Activated CD8-positive, alpha-beta T cell treated with anti-CD3 and anti-CD28 coated beads, Interleukin-2, amount 10 ng/mL, durations not matched to agents 7 days and 5 days (primary cell): ENCODE results near the gene ELL. TPM values are rescaled to one million over a fixed set of nuclear protein-coding genes. Genes with fewer than 3 reads are reported as not detected.

Experiments used
- ATAC-seq: fragments of 150-1000 bp; cut with Tn5 transposase; one replicate; pipeline ENCODE4 v1.10.0; 2021; ENCODE audit warnings: moderate library complexity
- CTCF ChIA-PET: fragments of 350-600 bp; sonication (Branson Sonifier 250); formaldehyde crosslinking; loops from one replicate; lab custom pipeline; 2021; ENCODE audit warnings: antibody characterized with exemption; lab: Charles Lee
- POLR2A ChIA-PET: fragments of 350-600 bp; sonication (Branson Sonifier 250); formaldehyde crosslinking; loops from one replicate; lab custom pipeline; 2021; ENCODE audit warnings: antibody characterized with exemption; lab: Charles Lee
- DNase-seq: peaks from one replicate; pipeline ENCODE4 v3.0.0-alpha.2; 2020
- H3K27ac Mint-ChIP-seq: one replicate; pipeline ENCODE4 v1.8.0; 2021; ENCODE audit warnings: mild to moderate bottlenecking, mixed read lengths
- H3K27me3 Mint-ChIP-seq: one replicate; pipeline ENCODE4 v1.8.0; 2021; ENCODE audit warnings: low read depth, mixed read lengths
- H3K36me3 Mint-ChIP-seq: one replicate; pipeline ENCODE4 v1.8.0; 2021; ENCODE audit warnings: low read depth, mixed read lengths
- H3K4me1 Mint-ChIP-seq: one replicate; pipeline ENCODE4 v1.8.0; 2021; ENCODE audit warnings: low read depth, mixed read lengths
- H3K4me3 Mint-ChIP-seq: one replicate; pipeline ENCODE4 v1.8.0; 2021; ENCODE audit warnings: mild to moderate bottlenecking, mixed read lengths
- H3K9me3 Mint-ChIP-seq: one replicate; pipeline ENCODE4 v1.8.0; 2022; ENCODE audit warnings: mixed read lengths; ENCODE audit not compliant: insufficient read depth
- total RNA-seq, 2 experiments: library from RNA; stranded (reverse); gene quantifications; one replicate each; pipeline ENCODE4 v1.2.3, GENCODE V29; 2021

ELL gene
- total RNA-seq, 2 experiments from 2014 or later: 20.8 to 22.3 TPM

DNA sequence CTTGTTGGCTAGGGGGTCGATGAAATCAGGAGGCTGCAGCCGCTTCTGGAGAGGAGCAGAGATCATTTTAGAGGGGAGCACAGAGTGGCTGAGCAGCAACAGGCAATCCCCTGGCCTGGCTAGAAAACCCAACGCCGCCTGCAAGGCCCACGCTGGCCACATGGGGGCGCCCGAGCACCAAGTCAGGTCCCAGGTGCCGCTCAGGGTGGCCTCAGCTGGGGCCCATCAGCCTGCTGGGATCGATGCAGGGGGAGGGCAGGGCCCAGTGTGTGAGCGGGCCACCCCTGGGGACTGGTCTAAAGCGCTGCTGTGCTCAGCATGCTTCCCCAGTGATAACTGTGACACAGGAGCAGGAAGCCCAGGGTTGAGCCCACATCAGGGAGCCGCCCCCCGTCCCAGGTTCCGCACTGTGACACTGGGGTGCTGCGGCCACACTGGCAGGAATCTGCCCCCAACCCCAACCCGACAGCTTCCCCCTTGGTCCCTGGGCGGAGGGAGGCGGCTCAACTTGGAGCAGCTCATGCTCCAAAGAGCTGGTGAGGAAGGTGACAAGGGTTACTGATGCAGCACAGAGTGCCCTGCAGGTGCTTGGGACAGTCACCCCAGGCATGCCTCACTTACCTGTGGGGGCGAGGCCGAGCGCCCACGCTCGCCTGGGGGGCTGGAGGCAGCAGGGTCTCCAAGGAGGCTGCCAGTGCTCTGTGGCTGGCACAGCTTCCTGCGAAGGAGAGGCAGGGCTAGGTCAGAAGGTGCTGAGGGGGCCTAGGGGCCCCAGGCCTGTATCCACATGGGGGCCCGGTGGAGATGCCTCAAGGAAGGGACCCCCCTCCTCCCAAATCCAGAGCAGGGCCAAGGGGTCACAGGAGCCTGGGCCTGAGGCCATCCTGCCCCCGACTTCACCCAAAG is 70.7 kb downstream of the ELL start:
- H3K9me3 Mint-ChIP-seq: no peaks in the 10 kb centered on the region
- peaks cover 16% of the 10 kb centered on the region for H3K36me3 Mint-ChIP-seq
- no peak overlapping the region for H3K27ac Mint-ChIP-seq
- ATAC-seq: peak; percentile 87
- POLR2A ChIA-PET: no interaction called here
- CTCF ChIA-PET: interaction anchor here (0.7 to 2.6 kb wide), 23 partner anchors 10 to 405 kb away, joined by 3 to 17 read pairs (median 3); partner anchors contain the start of genes KXD1, SSBP4, TMEM59L and UBA52
- H3K27me3 Mint-ChIP-seq: no peaks in the 10 kb centered on the region
- no peak overlapping the region for H3K4me3 Mint-ChIP-seq
- peaks cover 2% of the 10 kb centered on the region for H3K4me1 Mint-ChIP-seq
- DNase-seq: peak; percentile 92

DNA sequence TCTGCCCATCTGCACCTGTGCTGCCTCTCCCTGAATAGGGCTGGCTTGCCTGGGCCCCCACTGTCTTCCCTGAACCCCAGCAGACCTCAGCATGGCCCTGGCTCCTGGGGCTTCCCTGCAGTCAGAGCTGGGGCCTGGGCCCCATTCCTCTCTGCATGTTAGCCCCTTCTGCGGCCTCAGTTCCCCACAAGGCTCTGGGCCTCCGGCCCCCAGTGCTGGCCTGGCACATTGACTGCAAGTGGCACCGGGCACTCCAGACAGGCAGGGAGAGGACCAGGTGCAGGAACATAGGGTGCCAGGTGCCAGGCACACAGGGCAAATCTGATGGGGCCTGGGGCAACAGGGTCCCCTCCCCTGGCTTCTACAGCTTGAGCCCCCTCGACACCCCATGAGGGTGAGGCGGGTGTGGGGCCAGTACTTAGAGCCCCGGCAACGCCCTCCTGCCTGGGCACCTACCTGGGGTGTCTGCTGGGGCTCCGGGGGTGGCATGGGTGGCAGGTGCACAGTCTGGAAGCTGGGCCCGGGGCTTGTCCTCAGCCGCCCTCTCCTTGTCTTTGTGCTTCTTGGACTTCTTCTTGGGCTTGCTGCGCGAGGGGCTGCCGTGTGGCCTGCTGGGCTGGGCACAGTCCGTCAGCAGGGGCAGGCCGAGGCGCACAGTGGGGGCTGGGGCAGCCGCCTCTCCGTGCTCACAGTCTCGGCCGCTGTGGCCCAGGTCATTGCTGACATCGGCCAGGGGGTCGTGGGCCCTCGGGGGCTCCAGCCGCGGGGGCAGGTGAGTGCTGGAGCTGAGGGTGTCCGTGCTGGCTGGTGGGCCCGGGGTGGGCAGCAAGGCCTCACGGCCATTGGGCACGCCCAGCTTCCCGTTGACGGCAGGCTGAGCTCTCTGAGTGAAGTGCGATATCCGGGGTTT is 71.6 kb downstream of the ELL start:
- Mint-ChIP-seq H3K4me3 (no peak overlapping the region), H3K36me3 (peaks cover 16% of the 10 kb centered on the region), H3K4me1 (peaks cover 2% of the 10 kb centered on the region), H3K9me3 (no peaks in the 10 kb centered on the region), H3K27ac (no peak overlapping the region), H3K27me3 (no peaks in the 10 kb centered on the region)
- ATAC-seq (peak; percentile 20), DNase-seq (no peak)
- ChIA-PET POLR2A (no interaction called here), CTCF (interaction anchor here (0.8 to 2.6 kb wide), 16 partner anchors 9 to 406 kb away, joined by 3 to 17 read pairs (median 3); partner anchors contain the start of genes KXD1, SSBP4 and UBA52)

DNA sequence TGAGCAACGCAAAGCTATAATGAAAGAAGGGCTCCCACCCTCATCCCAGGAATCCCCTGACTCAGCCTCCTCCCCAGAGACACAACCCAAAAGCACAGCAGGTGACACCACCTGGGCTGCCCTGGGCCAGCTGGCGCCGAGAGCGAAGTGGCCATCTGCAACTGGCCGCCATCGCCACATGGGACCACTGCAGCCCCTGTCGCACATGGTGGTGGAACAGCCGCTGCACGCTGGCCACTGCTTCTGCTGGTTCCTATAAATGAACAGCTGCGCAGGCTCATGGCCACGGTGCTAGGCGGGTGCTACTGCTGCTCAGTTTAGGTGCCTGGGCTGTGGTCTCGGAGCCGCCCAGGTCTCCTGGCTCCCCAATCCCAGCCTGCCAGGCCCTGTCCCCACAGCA is 72.3 kb downstream of the ELL start:
- Mint-ChIP-seq H3K4me3 (no peak overlapping the region), H3K36me3 (peaks cover 20% of the 10 kb centered on the region), H3K4me1 (peaks cover 2% of the 10 kb centered on the region), H3K27ac (no peak overlapping the region), H3K27me3 (no peaks in the 10 kb centered on the region), H3K9me3 (no peaks in the 10 kb centered on the region)
- POLR2A ChIA-PET: no interaction called here
- CTCF ChIA-PET: interaction anchor here (0.9 to 2.6 kb wide), 4 partner anchors 12 to 72 kb away, joined by 3 to 15 read pairs (median 4); partner anchors contain the start of gene ELL
- ATAC-seq (no peak), DNase-seq (no peak)

DNA sequence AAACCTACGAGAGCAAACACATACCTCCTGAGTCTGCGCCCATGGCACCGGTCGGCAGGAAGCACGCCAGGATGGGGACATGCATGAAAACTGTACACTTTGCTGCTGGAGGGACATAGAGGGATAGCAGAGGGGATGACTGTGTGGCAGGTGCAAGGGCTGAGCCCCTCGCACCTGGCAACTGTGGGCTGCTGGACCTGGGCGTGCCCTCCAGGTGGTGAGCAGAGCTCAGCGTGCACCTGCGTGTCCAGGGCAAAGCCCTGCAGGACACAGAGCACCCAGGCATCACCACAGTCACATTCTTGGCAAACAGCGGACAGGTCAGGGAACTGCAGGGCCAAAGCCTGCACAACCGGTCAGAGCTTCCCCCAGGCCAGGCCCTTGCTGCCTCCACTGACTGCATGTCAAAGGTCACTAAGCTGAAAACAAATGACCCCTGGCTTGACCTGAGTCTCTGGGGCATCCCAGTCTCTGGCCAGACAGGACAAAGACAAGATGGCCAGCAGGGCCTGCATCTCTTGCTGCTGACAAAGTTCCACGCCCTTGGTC is 75.0 kb downstream of the ELL start:
- no peak overlapping the region for H3K27ac Mint-ChIP-seq
- H3K4me3 Mint-ChIP-seq: no peak overlapping the region
- DNase-seq (no peak), ATAC-seq (no peak)
- peaks cover 6% of the 10 kb centered on the region for H3K4me1 Mint-ChIP-seq
- ChIA-PET CTCF (no interaction called here), POLR2A (no interaction called here)
- peaks cover 30% of the 10 kb centered on the region for H3K36me3 Mint-ChIP-seq
- H3K27me3 Mint-ChIP-seq: peaks cover 3% of the 10 kb centered on the region
- H3K9me3 Mint-ChIP-seq: peaks cover 4% of the 10 kb centered on the region

DNA sequence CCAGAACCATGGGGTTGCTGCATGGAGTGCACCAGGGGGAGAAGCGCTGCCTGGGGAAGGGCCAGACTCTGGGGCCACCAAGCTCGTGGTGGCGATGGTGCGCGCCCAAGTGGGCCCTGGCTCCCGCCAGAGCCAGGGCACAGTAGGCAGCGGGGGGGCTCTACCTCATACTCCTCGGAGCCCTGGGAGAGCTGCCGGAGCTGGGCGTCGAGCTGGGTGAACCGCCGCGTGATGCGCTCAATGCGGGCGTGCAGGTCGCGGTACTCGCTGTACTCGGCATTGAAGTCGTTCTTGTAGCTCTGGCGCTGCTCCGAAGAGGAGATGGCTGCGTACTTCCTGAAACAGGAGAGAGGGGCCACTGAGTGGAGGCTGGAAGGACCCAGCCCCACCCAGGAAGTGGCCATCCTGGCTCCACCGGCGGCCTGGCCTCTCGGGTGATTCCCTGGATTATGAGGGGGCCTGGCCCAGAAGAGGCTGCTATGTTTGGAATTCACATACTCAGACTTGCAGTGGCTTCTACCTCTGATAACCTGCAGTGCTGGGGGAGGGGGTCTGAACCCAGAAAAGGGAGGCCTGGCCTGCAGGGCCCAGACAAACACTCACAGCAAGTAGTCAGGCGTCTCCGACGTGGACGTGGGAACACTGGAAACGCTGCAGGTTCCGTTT is 75.6 kb downstream of the ELL start:
- DNase-seq: no peak
- peaks cover 3% of the 10 kb centered on the region for H3K27me3 Mint-ChIP-seq
- no peak overlapping the region for H3K27ac Mint-ChIP-seq
- ChIA-PET POLR2A (no interaction called here), CTCF (no interaction called here)
- no peak for ATAC-seq
- H3K4me1 Mint-ChIP-seq: peaks cover 12% of the 10 kb centered on the region
- peaks cover 30% of the 10 kb centered on the region for H3K36me3 Mint-ChIP-seq
- H3K4me3 Mint-ChIP-seq: no peak overlapping the region
- H3K9me3 Mint-ChIP-seq: peaks cover 4% of the 10 kb centered on the region

DNA sequence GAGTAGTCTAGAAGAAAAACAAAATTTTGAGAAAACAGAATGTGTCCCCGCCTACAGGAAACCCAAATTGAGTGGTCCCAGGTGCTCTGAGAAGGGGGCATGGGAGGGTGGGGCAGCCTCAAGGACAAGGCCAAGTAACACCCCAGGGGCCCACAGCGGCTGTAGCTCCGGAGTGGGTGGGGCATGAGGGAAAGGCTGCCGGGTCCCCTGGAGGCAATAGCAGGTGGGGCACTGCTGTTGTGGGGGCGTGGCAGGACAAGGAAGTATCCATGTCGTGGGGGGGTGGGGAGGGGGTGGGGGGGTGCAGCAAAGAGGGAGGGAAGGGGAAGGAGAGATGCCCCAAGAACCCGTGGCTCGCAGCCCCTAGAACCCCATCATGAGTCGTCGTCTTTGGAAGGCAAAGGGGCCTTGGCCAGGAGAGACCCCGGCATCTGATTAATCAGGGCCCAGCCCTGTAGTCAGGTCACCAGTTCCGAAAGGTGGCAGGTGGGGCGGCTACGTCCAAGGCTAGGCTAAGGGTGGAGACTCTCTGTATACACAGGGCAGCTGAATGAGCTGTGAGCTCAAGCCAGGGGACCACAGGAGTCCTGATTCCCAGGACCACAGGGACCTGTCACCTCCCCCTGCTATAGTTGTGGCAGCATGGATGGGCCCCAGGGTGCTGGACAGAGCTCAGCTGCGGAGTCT is 76.5 kb downstream of the ELL start:
- ChIA-PET POLR2A (no interaction called here), CTCF (no interaction called here)
- no peak overlapping the region for H3K4me3 Mint-ChIP-seq
- no peak for ATAC-seq
- H3K9me3 Mint-ChIP-seq: peaks cover 4% of the 10 kb centered on the region
- peaks cover 28% of the 10 kb centered on the region for H3K36me3 Mint-ChIP-seq
- no peak for DNase-seq
- peaks cover 14% of the 10 kb centered on the region for H3K4me1 Mint-ChIP-seq
- H3K27me3 Mint-ChIP-seq: peaks cover 3% of the 10 kb centered on the region
- no peak overlapping the region for H3K27ac Mint-ChIP-seq

DNA sequence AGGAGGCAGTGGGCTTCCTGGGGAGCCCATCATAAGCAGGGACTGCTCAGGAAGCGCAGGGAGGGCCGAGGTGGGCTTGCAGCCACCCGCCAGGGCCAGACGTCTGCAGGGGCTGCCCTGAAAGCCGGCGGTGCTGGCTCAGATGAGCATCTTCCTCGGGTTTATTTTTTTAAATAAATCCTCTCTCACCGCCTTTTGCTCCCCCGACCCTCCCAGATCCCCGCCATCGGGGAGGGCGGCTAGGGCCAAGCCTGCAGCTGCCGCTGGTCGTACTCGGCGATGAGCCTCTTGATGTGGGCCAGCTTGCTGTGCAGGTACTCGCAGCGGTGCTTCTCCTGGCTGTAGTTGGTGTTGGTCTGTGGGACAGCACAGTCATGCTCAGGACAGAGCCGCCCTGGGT is 77.4 kb downstream of the ELL start:
- no peak for ATAC-seq
- ChIA-PET CTCF (no interaction called here), POLR2A (no interaction called here)
- Mint-ChIP-seq H3K9me3 (peaks cover 4% of the 10 kb centered on the region), H3K27ac (no peak overlapping the region), H3K4me1 (peaks cover 16% of the 10 kb centered on the region), H3K27me3 (peaks cover 3% of the 10 kb centered on the region), H3K36me3 (peaks cover 26% of the 10 kb centered on the region), H3K4me3 (no peak overlapping the region)
- no peak for DNase-seq

DNA sequence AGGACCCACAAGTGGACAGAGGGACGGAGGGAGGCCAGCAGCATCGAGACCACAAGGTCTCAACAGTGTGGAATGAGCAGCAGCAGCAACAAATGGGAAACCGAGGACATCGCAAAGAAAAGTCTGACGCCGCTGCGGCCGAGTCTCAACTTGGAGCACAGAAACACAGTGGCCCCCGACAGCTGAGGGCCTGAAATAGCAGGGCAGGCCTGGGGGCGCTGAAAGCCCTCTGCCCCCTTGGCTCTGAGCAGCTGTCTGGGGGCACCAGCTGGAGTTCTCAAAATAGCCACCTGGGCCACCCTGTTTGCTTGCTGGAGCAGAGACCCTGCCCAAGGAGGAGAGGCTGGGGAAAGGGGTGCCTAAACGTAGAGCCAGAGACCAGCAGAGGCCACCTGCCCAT is 78.0 kb downstream of the ELL start:
- Mint-ChIP-seq H3K4me1 (peaks cover 21% of the 10 kb centered on the region), H3K27me3 (peaks cover 3% of the 10 kb centered on the region), H3K4me3 (no peak overlapping the region), H3K9me3 (peaks cover 4% of the 10 kb centered on the region), H3K27ac (no peak overlapping the region), H3K36me3 (peaks cover 26% of the 10 kb centered on the region)
- POLR2A ChIA-PET: no interaction called here
- CTCF ChIA-PET: no interaction called here
- DNase-seq (no peak), ATAC-seq (no peak)

DNA sequence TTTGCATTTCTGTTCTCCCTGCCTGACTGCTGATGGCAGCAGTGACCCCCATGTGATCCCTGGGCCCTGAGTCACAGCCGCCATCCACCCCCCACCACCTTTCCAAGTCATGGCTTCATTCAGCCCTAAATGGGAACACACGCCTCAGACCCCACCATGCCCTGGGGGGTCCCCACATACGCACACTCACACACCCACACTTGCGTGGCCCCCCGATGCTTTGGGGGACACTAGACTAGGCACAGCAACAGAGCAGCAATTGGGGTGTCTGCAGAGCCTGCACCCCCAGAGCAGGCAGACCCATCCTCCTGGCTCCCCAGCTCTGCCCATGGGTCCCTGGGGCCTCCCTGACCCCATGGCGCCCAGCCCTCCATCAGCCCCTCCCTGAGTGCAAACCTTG is 78.5 kb downstream of the ELL start:
- ATAC-seq (no peak), DNase-seq (no peak)
- H3K27me3 Mint-ChIP-seq: peaks cover 3% of the 10 kb centered on the region
- peaks cover 26% of the 10 kb centered on the region for H3K36me3 Mint-ChIP-seq
- H3K27ac Mint-ChIP-seq: no peak overlapping the region
- H3K9me3 Mint-ChIP-seq: peaks cover 4% of the 10 kb centered on the region
- peaks cover 21% of the 10 kb centered on the region for H3K4me1 Mint-ChIP-seq
- CTCF ChIA-PET: interaction anchor here (1.2 kb wide), 1 partner anchor 404 kb away, joined by 4 read pairs; no protein-coding TSS in a partner anchor
- no peak overlapping the region for H3K4me3 Mint-ChIP-seq
- POLR2A ChIA-PET: no interaction called here

DNA sequence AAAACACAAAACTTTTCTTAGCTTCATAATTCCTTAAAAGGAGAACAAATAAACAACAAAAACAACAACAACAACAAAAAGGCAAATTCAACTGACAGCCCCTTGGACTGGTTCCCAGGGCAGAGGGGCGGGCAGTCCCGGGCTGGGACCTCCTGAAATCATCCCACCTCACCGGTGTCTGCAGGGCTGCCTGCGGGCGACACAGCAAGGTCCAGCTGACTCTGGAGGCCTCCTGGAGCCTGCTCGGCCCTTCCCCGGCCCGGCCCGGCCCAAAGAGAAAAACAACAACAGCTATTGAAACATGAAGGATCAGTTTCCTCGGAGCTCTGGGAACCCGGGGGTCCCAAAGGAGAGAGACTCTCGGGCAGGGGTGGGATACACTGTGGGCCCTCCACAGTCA is 78.9 kb downstream of the ELL start:
- H3K27ac Mint-ChIP-seq: peak overlapping the region; percentile 85
- H3K36me3 Mint-ChIP-seq: peaks cover 23% of the 10 kb centered on the region
- DNase-seq (no peak), ATAC-seq (no peak)
- peaks cover 3% of the 10 kb centered on the region for H3K27me3 Mint-ChIP-seq
- peaks cover 21% of the 10 kb centered on the region for H3K4me1 Mint-ChIP-seq
- CTCF ChIA-PET: interaction anchor here (1.2 kb wide), 1 partner anchor 404 kb away, joined by 4 read pairs; no protein-coding TSS in a partner anchor
- POLR2A ChIA-PET: interaction anchor here (0.6 to 0.8 kb wide), 2 partner anchors 14 to 65 kb away, joined by 3 read pairs; no protein-coding TSS in a partner anchor
- H3K4me3 Mint-ChIP-seq: no peak overlapping the region
- peaks cover 4% of the 10 kb centered on the region for H3K9me3 Mint-ChIP-seq
